GM18870 (cell line): ENCODE measurements around the gene DOK4.

ENCODE experiments used
- ATAC-seq: cut with Tn5 transposase; IDR thresholded peaks from one replicate; pipeline ENCODE4 v1.9.1; 2021; ENCODE audit warnings: moderate library complexity; ENCODE audit not compliant: unreplicated experiment

Gene DOK4

DNA sequence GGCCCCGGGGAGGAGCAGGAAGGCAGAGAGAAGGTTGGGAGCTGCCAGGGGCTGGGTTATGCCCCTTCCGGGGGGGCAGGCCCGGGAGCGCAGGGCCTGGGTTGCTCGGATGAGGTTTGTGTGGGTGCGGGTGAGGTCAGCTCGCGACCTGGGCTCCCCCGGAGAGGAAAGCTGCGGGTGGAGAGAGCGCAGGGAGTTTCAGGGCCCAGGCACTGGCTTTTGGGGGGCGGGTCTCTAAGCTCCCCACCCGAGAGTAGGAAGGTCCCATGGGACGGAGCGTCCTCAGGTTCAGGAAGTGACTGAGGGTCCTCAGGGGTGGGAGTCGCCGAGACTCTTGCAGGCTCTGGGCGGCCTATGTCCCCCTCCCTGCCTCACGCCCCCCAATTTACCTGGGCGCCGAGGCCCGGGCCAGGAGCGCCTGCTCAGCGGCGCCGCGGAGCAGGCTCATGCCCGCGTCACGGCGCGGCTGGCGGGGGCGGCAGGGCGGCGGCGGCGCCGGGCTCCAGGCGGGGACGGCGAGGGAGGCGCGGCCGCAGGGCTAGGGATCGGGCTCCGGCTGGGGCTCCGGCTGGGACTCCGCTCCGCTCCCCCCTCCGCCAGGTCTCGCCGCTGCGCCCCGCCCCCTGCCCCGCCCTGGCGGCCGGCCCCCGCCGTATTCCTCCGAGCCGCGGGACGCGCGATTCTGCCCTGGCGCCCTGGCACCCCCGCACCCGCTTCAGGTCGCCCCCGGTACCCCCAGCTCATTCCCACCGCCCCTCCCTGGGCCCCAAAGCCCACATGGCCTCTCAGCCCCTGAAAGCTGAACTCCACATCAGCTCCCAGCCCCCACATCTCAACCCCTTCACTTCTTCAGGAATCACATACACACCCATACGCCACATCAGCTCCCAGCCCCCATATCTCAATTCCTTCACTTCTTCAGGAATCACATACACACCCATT, at the start of gene DOK4:
Gene DOK4, minus strand, starts transcription at position 578 of the 942 bp plus-strand sequence. CDS start 6,986 bp downstream, outside the sequence.
- ATAC-seq = no peak

DNA sequence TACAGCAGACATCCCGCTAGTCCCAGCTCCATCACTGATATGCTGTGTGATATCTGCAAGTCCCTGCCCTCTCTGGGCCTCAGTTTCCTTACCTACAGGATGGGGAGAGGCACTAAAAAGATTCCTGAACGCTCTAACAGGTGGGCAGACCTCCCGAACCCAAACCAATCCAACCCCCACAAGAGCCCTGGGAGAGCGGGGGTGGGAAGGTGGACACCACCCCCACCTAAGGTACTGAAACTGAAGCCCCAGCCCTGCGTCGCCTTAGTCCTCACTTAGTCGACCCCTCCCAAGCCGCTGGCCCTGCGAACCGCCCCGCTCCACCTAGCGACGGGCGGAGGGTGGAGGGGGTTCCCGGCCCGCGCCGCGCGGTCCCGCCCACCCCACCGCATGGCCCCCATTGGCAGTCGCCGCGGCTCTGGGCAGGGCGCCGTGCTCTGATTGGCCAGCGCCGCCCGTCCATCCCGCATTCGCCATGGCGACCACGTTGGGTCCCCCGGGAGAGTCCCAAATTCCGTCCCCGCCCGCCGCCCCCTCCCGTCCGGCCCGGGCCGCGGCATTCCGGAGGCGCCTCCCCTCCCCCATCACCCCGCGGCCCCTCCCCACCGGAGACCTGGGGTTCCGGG, 49.5 kb upstream of the DOK4 start:
- no peak for ATAC-seq

DNA sequence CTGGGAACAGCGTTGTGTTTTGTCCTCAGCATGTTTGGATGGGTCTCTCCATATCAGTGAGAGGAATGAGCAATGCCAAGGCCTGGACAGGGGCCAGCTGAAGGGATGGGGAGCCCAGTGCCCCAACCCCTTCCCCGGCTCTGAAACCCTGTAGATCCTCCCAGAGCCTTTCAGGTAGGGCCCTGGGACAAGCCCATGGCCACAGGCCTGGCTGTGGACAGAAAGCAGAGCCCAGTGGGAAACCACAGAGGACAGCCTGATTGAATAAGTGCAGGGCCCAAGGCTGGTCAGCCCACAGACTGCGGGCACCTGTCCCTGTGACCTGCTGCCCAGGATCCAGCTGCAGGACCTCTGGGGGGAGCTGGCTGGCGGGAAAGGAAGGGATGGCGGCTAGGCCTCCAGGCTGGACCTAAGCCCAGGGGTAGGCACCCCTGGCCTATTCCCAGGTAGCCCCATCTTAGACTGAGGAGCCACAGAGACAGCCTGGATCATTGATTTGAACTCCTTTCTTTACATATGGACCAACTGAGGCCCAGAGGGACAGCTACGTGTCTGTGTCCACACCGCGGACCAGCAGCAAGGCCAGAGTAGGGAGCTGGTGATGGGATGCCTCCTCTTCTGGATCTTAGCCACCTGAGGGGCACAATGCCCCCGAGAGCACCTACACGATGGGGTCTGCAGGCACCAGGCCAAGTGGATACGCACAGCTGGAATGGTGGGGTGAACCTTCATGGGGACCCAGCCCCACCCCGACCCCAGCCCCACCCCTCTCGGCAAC, 48.8 kb upstream of the DOK4 start:
- no peak for ATAC-seq

DNA sequence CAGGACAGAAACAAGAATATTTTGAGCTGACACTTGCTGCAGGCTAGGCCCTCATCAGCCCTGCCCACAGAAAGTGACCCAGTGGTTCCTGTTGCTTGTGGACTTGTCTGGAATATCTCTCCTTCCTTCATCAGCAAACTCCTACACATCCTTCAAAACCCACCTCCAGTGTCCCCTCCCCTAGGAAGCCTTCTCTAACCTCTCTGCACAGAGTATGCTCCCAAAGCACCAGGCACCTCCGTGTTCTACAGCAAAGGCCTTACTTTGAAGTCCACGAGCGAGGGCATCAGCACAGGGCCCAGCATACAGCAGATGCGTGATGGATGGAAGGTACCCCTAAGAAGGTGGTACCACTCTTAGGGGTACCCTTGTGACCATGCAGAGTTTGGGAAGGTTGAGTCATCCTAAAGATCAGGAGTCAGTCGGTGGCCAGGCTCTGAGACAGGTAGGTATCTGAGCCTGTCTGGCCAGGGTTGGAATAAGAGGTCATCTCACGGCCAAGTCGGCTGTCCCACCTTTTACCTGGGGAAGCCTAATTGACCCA, 48.1 kb upstream of the DOK4 start:
- ATAC-seq = no peak

DNA sequence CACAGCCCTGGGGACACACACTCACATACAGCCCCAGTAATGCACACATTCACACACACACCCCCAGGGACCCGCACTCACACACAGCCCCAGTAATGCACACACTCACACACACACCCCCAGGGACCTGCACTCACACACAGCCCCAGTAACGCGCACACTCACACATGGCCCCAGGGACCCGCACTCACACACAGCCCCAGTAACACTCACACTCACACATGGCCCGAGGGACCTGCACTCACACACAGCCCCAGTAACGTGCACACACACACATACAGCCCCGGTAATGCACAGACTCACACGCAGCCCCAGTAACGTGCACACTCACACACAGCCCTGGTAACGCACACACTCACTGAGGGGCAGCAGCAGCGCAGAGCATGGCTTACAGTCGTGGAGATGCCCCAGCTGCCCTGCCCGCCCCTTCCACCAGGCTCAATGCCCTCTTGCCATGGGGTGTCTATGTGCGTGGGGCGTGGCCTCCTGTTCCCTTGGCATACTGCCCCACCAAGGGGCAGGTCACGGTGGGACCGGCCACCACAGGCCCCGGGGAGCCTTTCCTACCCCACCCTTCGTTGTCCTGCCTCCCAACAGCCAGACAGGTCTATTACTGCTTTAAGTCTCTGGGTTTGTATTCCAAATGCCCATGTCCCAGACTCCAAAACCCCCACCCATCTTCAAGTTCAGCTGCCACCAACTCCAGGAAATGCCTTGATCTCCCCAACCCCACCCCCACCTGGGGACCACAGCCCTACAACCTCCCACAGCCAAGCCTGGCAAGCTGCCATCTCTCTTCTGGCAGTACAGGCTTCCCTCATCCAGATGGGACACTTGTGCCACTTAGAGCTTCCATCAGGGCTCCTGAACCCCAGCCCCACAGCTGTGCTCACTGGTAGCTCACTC, 47.4 kb upstream of the DOK4 start:
- no peak for ATAC-seq

DNA sequence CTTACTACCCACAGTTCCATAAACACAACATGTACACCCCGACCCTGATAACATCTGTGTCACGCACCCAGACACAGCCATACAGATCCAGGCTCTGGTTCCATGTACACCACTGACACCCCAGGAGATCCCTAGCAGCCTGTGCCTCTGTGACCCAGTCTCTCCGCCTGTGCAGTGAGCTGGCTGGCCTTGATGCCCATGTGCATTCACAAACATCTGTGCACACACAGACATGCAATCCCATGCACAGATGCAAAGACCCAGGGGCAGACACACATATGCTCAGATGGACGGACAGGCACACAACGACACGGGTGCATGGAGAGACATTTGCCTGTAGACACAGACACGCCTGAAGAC, 46.0 kb upstream of the DOK4 start:
- ATAC-seq = no peak

DNA sequence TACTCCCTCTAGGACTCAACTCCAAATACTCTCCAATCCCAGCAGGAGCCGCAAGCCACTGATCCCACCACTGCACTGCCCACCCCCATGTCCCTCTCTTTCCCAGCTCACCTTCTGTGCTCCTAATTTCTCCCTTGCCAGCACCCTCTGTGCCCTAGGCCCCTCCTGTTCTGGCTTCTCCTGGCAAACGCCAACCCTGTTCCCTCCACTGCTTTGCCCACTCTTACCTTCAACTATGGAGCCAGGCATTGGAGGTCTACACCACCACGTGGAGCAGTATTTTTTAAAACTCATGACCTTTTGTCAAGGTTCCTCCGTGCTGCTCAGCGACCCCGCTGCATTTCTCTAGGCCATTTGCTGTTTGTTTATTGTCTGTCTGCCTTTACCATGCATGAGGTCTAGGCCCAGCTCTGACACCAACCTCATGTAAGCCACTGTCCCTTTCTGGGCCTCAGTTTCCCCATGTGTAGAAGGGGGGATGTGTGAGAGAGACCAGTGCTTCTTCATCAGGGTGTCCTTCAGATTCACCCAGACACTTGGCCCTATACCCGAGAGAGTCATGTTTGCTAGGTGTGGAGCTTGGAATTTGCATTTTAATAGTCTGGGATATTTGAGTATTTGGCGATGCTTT, 45.5 kb upstream of the DOK4 start:
- ATAC-seq = no peak

DNA sequence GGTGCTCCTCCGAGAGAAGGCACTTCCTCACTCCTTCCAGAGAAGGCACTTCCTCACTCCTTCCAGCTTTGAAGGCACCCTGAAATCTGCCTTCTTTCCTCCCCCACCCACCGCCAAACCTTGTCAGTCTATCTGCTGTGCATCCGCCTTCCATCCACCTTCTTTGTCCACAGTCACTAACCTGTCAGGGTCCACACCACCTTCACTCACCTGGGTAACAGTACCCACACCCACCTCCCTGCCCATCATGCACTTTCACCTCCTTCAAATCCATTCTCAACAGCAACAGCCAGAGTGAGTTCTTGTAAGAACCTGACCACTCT, 44.9 kb upstream of the DOK4 start:
- ATAC-seq = no peak

DNA sequence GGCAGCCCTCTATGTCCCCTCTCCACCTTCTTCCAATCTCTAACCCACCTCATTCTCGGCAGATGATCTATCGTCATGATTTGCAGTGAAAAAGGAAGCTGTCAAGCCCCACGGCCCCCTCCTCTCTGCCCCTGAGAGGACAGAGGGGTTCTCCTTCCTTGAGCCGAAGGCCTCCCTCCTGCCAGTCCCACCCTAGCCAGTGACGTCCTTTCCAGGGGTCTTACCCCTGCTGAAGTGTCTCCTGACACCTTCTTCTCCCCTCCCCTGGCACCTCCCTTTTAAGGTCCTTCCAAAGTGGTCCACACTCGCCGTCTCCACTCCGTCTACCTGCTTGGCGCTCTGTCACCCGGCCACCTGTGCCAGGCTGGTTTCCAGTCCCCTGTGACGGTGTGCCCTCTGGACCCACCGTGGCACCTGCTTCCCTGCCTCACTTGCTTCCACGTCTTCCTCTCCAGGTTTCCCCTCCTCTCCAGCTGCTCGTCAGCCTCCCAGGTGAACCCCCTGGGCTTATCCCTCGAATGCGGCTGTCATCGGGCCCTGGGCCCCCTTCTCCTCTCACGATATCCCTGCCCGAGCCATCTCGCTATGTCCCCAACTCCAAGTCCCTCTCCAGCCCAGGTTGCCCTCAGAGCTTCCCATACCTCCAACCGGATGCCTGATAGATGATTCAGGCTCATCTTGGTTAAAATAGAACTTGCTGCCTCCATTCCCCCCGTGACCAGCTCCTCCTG, 44.4 kb upstream of the DOK4 start:
- no peak for ATAC-seq

DNA sequence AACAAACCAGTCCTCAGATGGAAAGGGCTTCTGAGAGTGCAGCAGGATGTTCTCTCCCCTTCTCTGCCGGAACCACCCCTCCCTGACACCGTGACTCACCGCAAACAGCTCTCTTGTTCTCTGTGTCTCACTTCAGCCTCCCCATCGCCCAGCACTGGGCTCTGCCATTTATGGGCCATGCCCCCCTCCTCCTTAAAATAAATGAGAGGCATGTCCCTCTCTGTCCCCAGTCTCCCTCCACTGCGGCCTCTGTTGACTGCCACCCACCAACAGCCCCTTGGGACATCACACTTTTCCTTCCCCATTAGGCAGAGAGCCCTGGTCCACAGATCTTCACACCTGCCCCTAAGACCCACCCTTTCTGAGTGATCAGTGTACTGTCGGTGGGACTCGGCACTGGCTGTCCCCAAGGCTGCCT, 43.8 kb upstream of the DOK4 start:
- ATAC-seq = no peak

DNA sequence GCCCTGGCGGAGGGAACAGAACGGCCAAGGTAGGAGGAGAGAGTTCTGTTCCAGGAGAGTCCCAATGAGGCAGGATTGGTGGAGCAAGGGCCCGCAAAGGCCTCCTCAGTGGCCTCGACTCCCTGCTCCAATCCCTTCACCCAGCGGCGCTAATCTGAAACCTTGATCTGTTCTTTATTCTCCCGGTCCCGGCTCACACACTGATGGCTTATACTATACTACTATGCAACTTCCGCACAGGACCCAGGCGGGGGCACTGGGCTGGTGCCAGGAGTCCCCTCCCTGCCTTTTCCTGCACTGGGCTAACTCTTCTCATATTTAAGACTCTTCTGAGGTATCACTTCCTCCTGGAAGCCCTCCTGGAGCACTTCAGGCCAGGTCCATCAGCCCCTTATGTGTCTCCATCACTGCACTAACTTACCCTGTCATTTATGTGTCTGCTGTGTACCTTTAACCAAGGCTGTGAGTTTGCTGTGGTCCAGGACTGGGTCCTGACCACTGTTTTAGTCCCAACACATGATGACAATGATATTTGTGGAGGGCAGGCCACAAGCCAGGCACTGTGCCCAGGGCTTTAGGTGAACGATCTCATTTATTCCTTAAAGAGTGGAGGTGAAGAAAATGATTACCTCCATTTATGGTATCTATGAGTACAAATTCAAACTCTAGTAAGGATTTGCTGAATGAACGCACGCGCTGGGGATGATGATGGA, 43.3 kb upstream of the DOK4 start:
- no peak for ATAC-seq

DNA sequence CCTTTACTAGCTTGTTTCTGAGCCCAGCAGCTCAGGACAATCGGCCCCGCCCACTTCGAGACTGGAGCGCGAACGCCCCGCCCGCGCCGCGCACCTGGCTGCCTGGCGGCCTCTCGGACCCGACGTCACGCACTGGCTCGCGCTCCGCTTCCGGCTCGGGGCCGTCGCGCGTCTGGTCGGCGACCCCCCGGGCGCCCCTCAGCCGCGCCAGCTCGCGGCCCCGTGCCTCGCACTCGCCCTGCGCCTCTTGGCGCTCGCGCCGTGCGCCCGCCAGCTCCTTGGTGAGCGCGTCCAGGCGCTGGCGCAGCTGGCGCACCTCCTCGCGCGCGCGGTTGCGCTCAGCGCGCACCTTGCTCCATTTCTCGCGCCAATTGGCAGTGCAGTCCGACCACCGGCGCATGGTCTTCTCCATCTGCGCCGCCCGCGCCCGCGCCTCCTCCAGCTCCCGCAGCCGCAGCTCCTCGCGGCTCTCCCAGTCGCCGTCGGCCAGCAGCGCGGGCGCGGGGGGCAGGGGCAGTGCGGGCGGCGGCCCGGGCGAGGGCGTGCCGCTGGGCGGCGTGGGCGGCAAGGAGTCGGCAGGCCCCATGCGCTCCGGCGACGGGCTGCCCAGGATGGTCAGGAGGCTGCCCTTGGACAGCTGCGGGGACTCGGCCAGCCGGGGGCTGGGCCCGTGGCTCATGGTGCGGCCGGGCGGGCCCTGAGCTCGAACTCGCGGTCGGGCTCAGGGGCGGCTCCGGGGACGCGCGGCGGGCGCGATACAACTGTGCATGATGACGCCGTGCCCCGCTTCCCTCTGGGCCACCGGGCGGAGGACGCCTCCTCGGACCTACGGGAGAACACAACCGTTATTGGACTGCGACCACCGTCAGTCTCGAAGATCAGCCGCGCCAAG, 42.5 kb upstream of the DOK4 start:
- no peak for ATAC-seq

DNA sequence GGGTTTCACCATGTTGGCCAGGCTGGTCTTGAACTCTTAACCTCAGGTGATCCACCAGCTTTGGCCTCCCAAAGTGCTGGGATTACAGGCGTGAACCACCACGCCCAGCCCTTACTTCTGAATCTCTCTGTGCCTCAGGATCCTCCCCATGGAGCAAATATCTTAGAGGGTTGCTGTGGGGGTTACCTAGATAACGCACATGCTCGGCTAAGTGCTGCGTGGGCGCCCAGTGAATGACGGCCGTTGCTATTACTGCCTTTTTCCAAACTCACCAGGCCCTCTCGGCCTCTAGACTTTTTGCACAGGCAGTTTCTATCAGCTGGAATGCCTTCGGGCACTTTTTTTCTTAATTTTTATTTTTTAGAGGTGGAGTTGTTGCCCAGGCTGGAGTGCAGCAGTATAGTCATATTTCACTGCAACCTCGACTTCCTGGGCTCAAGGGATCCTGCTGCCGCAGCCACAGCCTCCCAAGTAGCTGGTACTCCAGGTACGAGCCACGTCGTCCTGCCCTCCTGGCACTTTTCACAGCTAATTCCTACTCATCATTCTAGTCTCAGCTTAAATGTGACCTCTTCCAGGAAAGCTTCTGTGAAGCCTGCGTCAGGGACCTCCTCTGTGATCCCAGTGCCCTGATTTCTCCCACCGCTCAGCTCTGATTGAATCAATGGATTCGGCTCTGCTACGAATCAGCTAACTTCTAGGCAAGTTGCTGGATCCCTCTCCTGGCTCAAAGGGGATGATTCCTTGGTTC, 41.5 kb upstream of the DOK4 start:
- no peak for ATAC-seq

DNA sequence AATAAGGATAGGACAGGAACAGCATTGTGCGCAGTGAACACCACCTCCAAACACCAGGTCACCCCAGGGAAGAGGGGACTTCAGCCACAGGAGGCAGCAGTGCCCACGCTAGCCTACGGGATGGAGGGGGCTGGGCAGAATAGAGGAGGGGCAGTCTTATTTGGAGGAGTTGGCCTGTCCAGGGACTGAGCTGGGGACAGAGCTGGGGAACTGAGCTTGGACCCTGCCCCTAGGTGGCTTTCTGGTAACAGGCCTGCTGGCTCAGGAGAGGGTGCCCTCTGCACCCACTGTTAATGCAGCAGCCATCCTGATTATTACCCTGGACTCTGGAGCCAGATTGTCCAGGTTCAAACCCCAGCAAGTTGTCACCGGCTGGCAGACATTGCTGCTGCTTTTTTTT, 40.7 kb upstream of the DOK4 start:
- no peak for ATAC-seq

DNA sequence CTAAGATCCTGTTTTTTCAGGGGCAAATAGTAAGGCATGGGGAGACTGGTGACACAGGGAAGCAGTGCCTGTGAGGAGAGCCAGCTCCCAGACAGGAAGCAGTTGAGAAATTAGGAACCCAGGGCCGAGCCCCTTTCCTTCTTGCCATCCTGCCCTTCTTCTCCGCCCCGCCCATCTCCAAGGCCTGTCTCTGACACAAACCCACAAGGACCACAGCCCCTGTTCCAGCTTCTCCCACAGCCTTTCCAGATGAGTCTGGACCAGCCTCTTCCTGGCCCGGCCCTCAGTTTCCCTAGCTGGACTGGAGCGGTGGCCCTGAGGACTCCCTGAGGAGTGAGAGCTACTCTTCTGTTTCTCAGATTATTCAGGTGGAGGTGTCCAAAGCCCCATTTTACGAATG, 40.2 kb upstream of the DOK4 start:
- ATAC-seq = no peak

DNA sequence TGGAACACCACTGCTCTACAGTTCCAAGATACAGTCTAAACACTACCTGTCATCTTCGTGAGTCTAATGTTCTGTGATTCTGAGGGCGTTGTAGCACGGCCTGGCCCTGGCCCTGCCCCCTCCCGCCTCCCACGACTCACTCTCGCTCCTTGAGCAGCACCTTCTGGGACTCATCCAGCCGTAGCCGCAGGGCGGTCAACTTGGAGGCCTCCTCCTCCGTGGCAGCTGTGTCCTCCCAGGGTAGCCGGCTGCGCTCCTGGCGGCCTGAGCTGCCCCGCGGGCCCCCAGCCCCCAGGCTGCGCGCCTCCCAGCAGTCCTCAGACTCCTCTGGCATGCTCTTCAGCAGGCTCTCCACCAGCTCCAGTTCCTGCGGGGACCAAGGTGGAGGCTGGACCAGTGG, 39.5 kb upstream of the DOK4 start:
- no peak for ATAC-seq

DNA sequence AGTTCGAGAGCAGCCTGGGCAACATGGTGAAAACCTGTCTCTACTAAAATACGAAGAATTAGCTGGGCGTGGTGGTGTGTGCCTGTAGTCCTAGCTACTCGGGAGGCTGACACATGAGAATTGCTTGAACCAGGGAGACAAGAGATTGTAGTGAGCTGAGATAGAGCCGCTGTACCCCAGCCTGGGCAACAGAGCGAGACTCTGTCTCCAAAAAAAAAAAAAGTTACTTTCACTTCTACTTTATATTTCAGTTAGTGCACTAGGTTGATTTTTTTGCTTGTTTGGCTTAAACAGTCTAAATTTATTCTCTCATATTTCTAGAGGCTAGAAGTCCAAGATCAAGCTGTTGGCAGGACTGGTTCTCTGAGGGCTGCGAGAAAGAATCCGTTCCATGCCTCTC, 36.7 kb upstream of the DOK4 start:
- no peak for ATAC-seq
